GM12878 (cell line): ENCODE results near the gene RASAL2. TPM values are rescaled to one million over a fixed set of nuclear protein-coding genes. Genes with fewer than 3 reads are reported as not detected.

Source experiments
- ATAC-seq: fragments of 200-7000 bp; cut with Tn5 transposase; 3 replicates; pipeline ENCODE4 v1.9.1; 2020; ENCODE audit warnings: mild to moderate bottlenecking, moderate library complexity
- BruUV-seq: library from RNA; stranded (reverse); fragments of 400-500 nt; replicated peaks from 2 replicates; lab custom pipeline; 2021; lab: Mats Ljungman, UMichigan
- CTCF ChIA-PET: fragments of 300-600 bp; sonication (Branson Sonifier 250); formaldehyde crosslinking; extraction: SDS; loops from one replicate; lab custom pipeline; 2021; ENCODE audit warnings: inconsistent platforms; lab: Yijun Ruan, JAX
- POLR2A ChIA-PET: fragments of 350-600 bp; formaldehyde crosslinking; extraction: SDS; loops from one replicate; lab custom pipeline; 2021; ENCODE audit warnings: inconsistent platforms; lab: Charles Lee
- RAD21 ChIA-PET: fragments of 300-600 bp; sonication (Branson Sonifier 250); formaldehyde crosslinking; loops from one replicate; lab custom pipeline; 2023; ENCODE audit warnings: antibody characterized with exemption; ENCODE audit not compliant: unreplicated experiment; lab: Charles Lee
- SMC1A ChIA-PET: fragments of 300-600 bp; sonication (Branson Sonifier 250); formaldehyde crosslinking; loops from one replicate; lab custom pipeline; 2023; ENCODE audit not compliant: unreplicated experiment, uncharacterized antibody; lab: Charles Lee
- DNase-seq: peaks from one replicate; pipeline ENCODE4 v3.0.0-alpha.2; 2011; ENCODE audit warnings: low read depth, low spot score
- FAIRE-seq: peaks from 3 replicates; lab custom pipeline; 2011; peaks lifted over from hg19 to GRCh38; lab: Jason Lieb, UNC
- H2AFZ ChIP-seq: 2 replicates; pipeline ENCODE4 v1.6.0; 2011; ENCODE audit warnings: low read depth, low read length, control low read depth; ENCODE audit not compliant: control insufficient read depth
- H3K27ac ChIP-seq: 2 replicates; pipeline ENCODE4 v1.5.1; 2011; ENCODE audit warnings: control low read depth; ENCODE audit not compliant: control insufficient read depth, insufficient read depth
- H3K27me3 ChIP-seq, 2 experiments: replicated peaks in 1 of 2; 2 replicates each; pipeline versions ENCODE4 v1.6.0 to v1.6.1; 2011; ENCODE audit warnings: low read length in 1 of 2; ENCODE audit not compliant: control insufficient read depth in 2 of 2, insufficient read depth in 2 of 2
- H3K36me3 ChIP-seq, 2 experiments: 2 replicates each; pipeline ENCODE4 v1.5.1; 2011; ENCODE audit warnings: low read length in 1 of 2; ENCODE audit not compliant: control insufficient read depth in 2 of 2, insufficient read depth in 2 of 2
- H3K4me1 ChIP-seq: 2 replicates; pipeline ENCODE4 v1.6.1; 2011; ENCODE audit warnings: mild to moderate bottlenecking, low read length, moderate library complexity, mixed read lengths; ENCODE audit not compliant: control insufficient read depth, insufficient read depth
- H3K4me2 ChIP-seq: 2 replicates; pipeline ENCODE4 v1.6.0; 2011; ENCODE audit warnings: control low read depth; ENCODE audit not compliant: control insufficient read depth, insufficient read depth
- H3K4me3 ChIP-seq: fragments of 200-600 bp; sonication (generic); 2 replicates; pipeline ENCODE4 v1.5.1; 2016
- H3K79me2 ChIP-seq: 2 replicates; pipeline ENCODE4 v1.6.0; 2011; ENCODE audit warnings: low read length; ENCODE audit not compliant: control insufficient read depth, insufficient read depth
- H3K9ac ChIP-seq: 2 replicates; pipeline ENCODE4 v1.8.0; 2011; ENCODE audit warnings: low read length, control low read depth, mixed read lengths; ENCODE audit not compliant: control insufficient read depth, insufficient read depth
- H3K9me3 ChIP-seq: replicated peaks from 3 replicates; pipeline ENCODE4 v1.5.1; 2011; ENCODE audit warnings: mild to moderate bottlenecking, low read length; ENCODE audit not compliant: control insufficient read depth, insufficient read depth
- H4K20me1 ChIP-seq: 2 replicates; pipeline ENCODE4 v1.6.0; 2011; ENCODE audit not compliant: control insufficient read depth, insufficient read depth
- BCL11A ChIP-seq: IDR thresholded peaks from 2 replicates; pipeline ENCODE4 v1.6.1; 2011; ENCODE audit warnings: low read depth, low read length
- BMI1 ChIP-seq: fragments of 450-650 bp; IDR thresholded peaks from 2 replicates; pipeline ENCODE4 v1.6.1; 2016; ENCODE audit warnings: mild to moderate bottlenecking, moderate library complexity, borderline replicate concordance
- CHD1 ChIP-seq: IDR thresholded peaks from 2 replicates; pipeline ENCODE4 v1.6.1; 2012; ENCODE audit warnings: low read depth, low read length, improper control_type of control experiment
- ESRRA ChIP-seq: IDR thresholded peaks from 2 replicates; pipeline ENCODE4 v1.6.1; 2012; ENCODE audit warnings: mild to moderate bottlenecking, low read length, improper control_type of control experiment
- FOXM1 ChIP-seq: IDR thresholded peaks from 2 replicates; pipeline ENCODE4 v1.6.1; 2012; ENCODE audit warnings: low read depth, mild to moderate bottlenecking, inconsistent platforms, low read length, moderate library complexity
- GATAD2B ChIP-seq: fragments of 450-650 bp; conservative IDR thresholded peaks from 2 replicates; pipeline ENCODE4 v1.6.1; 2017; ENCODE audit warnings: low read depth, mild to moderate bottlenecking, moderate library complexity
- HDAC6 ChIP-seq: fragments of 200-600 bp; sonication (generic); IDR thresholded peaks from one replicate; pipeline ENCODE4 v1.8.0; 2017; ENCODE audit warnings: antibody characterized with exemption; ENCODE audit not compliant: unreplicated experiment
- IRF5 ChIP-seq: fragments of 450-650 bp; IDR thresholded peaks from 2 replicates; pipeline ENCODE4 v1.6.1; 2017; ENCODE audit warnings: borderline replicate concordance
- MEF2A ChIP-seq: IDR thresholded peaks from 2 replicates; pipeline ENCODE4 v1.6.1; 2011; ENCODE audit warnings: low read depth, mild to moderate bottlenecking, low read length, moderate library complexity; ENCODE audit not compliant: insufficient read depth
- NR2F1 ChIP-seq: fragments of 450-650 bp; conservative IDR thresholded peaks from 2 replicates; pipeline ENCODE4 v1.6.1; 2017; ENCODE audit warnings: mild to moderate bottlenecking
- RCOR1 ChIP-seq: conservative IDR thresholded peaks from 2 replicates; pipeline ENCODE4 v1.6.1; 2012; ENCODE audit warnings: low read depth, low read length, improper control_type of control experiment
- SIN3A ChIP-seq: IDR thresholded peaks from 2 replicates; pipeline ENCODE4 v1.6.1; 2012; ENCODE audit warnings: low read depth, low read length, improper control_type of control experiment
- SMAD1 ChIP-seq: fragments of 450-650 bp; IDR thresholded peaks from 2 replicates; pipeline ENCODE4 v1.6.1; 2018; ENCODE audit warnings: mild to moderate bottlenecking, low read depth; ENCODE audit not compliant: partially characterized antibody
- SMC3 ChIP-seq: IDR thresholded peaks from 2 replicates; pipeline ENCODE4 v1.6.1; 2011; ENCODE audit warnings: low read length, improper control_type of control experiment, borderline replicate concordance
- SUZ12 ChIP-seq: fragments of 200-600 bp; sonication (generic); IDR thresholded peaks from one replicate; pipeline ENCODE4 v1.6.1; 2018; ENCODE audit warnings: antibody characterized with exemption, mild to moderate bottlenecking; ENCODE audit not compliant: unreplicated experiment
- WGBS: methylation state at CpG from one replicate; pipeline ENCODE4 v1.1.6; 2016; ENCODE audit warnings: low lambda C conversion rate; ENCODE audit not compliant: insufficient replicate concordance, insufficient coverage; ENCODE audit errors: missing lambda C conversion rate; 5-methylcytosine and 5-hydroxymethylcytosine counted together
- in situ Hi-C: fragments of 300-500 bp; cut with MboI; formaldehyde crosslinking; loops from 9 replicates; pipeline ENCODE4 v1.14.3; 2018; ENCODE audit warnings: mixed read lengths
- intact Hi-C: fragments of 100-400 bp; cut with micrococcal nuclease; formaldehyde crosslinking; loops from one replicate; pipeline ENCODE4 v1.14.2; 2022; ENCODE audit not compliant: unreplicated experiment
- polyA plus RNA-seq, 11 experiments: library from polyadenylated mRNA; depleted of rRNA in 4 of 11; unstranded in 6 of 11; stranded (reverse) in 5 of 11; fragments of >200 nt; fragmentation: Nextera tagmentation in 4 of 11; fragmentation: Illumina TruSeq in 1 of 11; extraction: Ambion mirVana in 4 of 11; extraction: Trizol in 1 of 11; gene quantifications; 1 replicate in 1 of 11; 2 replicates in 10 of 11; pipeline versions ENCODE4 v1.2.1 to v1.2.3, GENCODE V29; 2011 to 2016; ENCODE audit warnings: inconsistent platforms in 2 of 11, missing spikeins in 2 of 11, low read depth in 1 of 11
- total RNA-seq, 4 experiments: library from RNA; depleted of rRNA in 3 of 4; stranded (reverse); fragments of >200 nt in 3 of 4; fragmentation: Illumina TruSeq in 1 of 4; extraction: Trizol in 1 of 4; gene quantifications; 2 replicates each; pipeline versions ENCODE4 v1.2.1 to v1.2.3, GENCODE V29; 2013 to 2021
- TF ChIP-seq, protein P1 (sequence below): fragments of 450-650 bp; IDR thresholded peaks from 2 replicates; pipeline ENCODE4 v1.6.1; 2018; ENCODE audit warnings: borderline replicate concordance, mild to moderate bottlenecking; ENCODE audit not compliant: partially characterized antibody

The RASAL2 gene
- total and polyA plus RNA-seq, 10 of the 15 experiments (the other 5 are each of a cell fraction or from before 2014, with no cell fraction given): 0.02 to 6.9 (median 0.17) TPM; not detected in 1

DNA sequence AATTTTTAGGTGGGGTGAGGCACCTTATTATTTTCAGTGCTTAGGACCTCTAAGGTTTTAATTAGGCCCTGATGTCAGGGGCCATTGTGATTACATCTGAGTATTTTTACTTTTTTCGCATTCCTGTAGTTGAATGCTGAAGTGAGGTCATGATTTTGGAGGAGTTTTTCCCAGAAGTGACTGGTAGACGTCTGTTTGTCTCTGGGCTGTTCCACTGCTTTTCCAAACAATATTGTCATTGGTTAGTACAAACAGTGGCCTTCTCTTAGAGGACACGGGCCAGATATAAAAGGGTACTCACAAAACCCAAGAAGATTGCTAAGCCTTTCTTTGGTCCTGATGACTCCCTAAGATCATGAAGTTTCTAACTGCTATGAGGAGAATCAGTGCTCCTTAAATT, 7.6 kb upstream of the RASAL2 start:
- H3K9ac ChIP-seq: no peak overlapping the region
- ChIA-PET RAD21 (interaction anchor here (1.0 kb wide), 1 partner anchor 30 kb away, joined by 3 read pairs; no protein-coding TSS in a partner anchor), POLR2A (no interaction called here), CTCF (interaction anchor here (0.6 to 0.7 kb wide), 2 partner anchors 107 to 416 kb away, joined by 3 read pairs; no protein-coding TSS in a partner anchor), SMC1A (no interaction called here)
- intact Hi-C loops (no loop called here), in situ Hi-C loops (no loop called here)
- H4K20me1 ChIP-seq: no peaks in the 10 kb centered on the region
- 10% methylated on average over 3 of the region's 3 CpGs for WGBS
- no TSS peak for BruUV-seq
- ATAC-seq (no peak), DNase-seq (no peak), FAIRE-seq (no peak)
- peaks cover 0 to 3% of the 10 kb centered on the region in 2 experiments; a peak in 1 of 4 replicates for H3K27me3 ChIP-seq
- H3K4me3 ChIP-seq: no peak overlapping the region
- no peaks in the 10 kb centered on the region for H3K79me2 ChIP-seq
- H3K9me3 ChIP-seq: no peaks in the 10 kb centered on the region
- TF ChIP-seq SUZ12: no peak
- no peak for TF ChIP-seq IRF5
- TF ChIP-seq ESRRA: no peak
- no peak for TF ChIP-seq BCL11A
- TF ChIP-seq NR2F1: no peak
- TF ChIP-seq RCOR1: no peak
- no peak for TF ChIP-seq GATAD2B
- no peak for TF ChIP-seq FOXM1
- TF ChIP-seq, protein P1, sequence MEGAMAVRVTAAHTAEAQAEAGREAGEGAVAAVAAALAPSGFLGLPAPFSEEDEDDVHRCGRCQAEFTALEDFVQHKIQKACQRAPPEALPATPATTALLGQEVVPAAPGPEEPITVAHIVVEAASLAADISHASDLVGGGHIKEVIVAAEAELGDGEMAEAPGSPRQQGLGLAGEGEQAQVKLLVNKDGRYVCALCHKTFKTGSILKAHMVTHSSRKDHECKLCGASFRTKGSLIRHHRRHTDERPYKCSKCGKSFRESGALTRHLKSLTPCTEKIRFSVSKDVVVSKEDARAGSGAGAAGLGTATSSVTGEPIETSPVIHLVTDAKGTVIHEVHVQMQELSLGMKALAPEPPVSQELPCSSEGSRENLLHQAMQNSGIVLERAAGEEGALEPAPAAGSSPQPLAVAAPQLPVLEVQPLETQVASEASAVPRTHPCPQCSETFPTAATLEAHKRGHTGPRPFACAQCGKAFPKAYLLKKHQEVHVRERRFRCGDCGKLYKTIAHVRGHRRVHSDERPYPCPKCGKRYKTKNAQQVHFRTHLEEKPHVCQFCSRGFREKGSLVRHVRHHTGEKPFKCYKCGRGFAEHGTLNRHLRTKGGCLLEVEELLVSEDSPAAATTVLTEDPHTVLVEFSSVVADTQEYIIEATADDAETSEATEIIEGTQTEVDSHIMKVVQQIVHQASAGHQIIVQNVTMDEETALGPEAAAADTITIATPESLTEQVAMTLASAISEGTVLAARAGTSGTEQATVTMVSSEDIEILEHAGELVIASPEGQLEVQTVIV: no peak
- TF ChIP-seq SMAD1: no peak
- no peak for TF ChIP-seq SMC3
- TF ChIP-seq SIN3A: no peak
- TF ChIP-seq BMI1: no peak
- no peak for TF ChIP-seq MEF2A
- no peak for TF ChIP-seq HDAC6
- no peak for TF ChIP-seq CHD1
- no peak overlapping the region for H3K4me2 ChIP-seq
- H2AFZ ChIP-seq: no peak overlapping the region
- no peak overlapping the region for H3K27ac ChIP-seq
- no peaks in the 10 kb centered on the region for H3K4me1 ChIP-seq
- no peaks in the 10 kb centered on the region for H3K36me3 ChIP-seq
